ENCODE data around the gene CHCHD10.

Gene CHCHD10

DNA sequence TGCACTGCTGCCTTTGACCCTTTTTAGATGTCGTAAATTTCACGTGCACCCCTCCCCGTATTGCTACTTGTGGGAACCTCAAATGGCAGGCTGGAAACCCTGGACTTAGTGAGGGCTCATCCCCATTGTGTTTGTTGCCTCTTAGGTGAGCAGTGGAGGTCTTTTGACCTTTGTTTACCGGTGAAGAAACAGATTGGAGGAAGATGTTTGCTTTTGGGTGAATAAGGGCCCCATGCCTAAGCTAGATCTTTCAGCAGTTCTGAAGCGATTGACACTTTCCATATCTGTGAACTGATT lies 19.8 kb upstream of the CHCHD10 start:
- no peak for DNase-seq

DNA sequence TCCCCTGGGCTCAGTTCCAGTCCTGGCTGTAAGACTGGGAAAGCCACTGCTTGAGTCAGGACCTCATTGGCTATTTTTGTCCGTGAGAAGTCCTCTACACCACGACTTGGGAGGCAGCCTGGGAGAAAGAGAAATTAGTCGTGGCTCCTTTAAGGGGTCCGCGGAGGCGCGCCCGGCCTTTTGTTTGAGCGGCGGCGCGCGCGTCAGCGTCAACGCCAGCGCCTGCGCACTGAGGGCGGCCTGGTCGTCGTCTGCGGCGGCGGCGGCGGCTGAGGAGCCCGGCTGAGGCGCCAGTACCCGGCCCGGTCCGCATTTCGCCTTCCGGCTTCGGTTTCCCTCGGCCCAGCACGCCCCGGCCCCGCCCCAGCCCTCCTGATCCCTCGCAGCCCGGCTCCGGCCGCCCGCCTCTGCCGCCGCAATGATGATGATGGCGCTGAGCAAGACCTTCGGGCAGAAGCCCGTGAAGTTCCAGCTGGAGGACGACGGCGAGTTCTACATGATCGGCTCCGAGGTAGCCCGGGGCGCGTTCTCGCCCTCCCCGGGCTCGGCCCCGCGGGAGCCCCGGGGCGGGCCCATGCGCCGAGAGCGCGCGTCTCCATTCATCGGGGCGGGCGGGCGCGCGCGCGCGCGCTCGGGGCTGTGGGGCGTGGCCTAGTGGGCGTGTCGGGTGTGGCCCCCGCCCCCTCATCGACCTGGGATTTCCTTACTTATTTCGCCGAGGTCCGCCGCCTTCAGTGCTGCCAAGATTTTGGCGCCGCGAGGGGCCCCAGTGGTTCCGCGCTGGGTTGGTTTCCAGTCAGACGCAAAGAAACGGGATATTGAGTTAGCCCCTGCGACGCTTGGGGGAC lies 19.2 kb upstream of the CHCHD10 start, which contains the start of gene SMARCB1:
Gene SMARCB1, plus strand, starts transcription at position 215 of the 848 bp plus-strand sequence. Its CDS starts 204 bp downstream, at position 419.
- peak; percentile 94 for DNase-seq

- DNase-seq, result no peak
These were observed 18.5 kb upstream of the CHCHD10 start for GRCh38 chr22:23786261-23786710.

- no peak for DNase-seq
These were observed 16.5 kb upstream of the CHCHD10 start for GRCh38 chr22:23784215-23784732.

GRCh38 chr22:23783265-23784150 lies 15.7 kb upstream of the CHCHD10 start:
- DNase-seq, result no peak

DNA sequence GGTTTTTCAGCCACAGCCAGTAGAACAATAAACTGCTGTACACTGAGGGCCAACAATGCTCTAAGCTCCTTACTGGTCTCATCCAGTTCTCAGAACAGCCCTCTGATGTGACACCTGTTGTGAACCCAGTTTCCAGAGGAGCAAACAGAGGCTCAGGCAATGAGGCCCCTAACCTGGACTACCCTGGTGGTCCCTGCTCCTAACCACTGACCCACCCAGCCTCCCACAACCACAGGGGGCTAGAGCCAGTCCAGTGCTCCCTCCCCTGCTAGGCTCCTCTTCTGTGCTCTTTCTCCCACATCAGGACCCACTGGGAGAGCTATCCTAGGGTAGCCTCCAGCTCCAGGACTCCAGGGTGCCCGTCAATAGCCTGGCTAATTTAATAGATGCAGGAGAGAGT lies 14.9 kb upstream of the CHCHD10 start:
- DNase-seq, result no peak

GRCh38 chr22:23782252-23782651 lies 14.5 kb upstream of the CHCHD10 start:
- no peak for DNase-seq

- DNase-seq, result no peak
These were observed 13.9 kb upstream of the CHCHD10 start for GRCh38 chr22:23781511-23782183.

DNA sequence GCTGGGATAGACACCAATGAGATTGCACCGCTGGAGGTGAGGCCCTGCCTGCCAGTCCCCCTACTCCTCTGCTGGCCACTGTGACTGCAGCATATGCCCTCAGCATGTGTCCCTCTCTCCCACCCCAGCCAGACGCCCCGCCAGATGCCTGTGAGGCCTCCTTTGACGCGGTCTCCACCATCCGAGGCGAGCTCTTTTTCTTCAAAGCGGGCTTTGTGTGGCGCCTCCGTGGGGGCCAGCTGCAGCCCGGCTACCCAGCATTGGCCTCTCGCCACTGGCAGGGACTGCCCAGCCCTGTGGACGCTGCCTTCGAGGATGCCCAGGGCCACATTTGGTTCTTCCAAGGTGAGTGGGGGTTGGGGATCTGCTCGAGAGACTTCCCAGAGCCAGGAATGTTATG lies 13.3 kb upstream of the CHCHD10 start:
- no peak for DNase-seq

GRCh38 chr22:23780146-23780748 lies 12.5 kb upstream of the CHCHD10 start:
- DNase-seq, result no peak

- DNase-seq, result no peak
These were observed 12.0 kb upstream of the CHCHD10 start for GRCh38 chr22:23779731-23780130.

- DNase-seq, result no peak
These were observed 11.3 kb upstream of the CHCHD10 start for GRCh38 chr22:23779083-23779482.

DNA sequence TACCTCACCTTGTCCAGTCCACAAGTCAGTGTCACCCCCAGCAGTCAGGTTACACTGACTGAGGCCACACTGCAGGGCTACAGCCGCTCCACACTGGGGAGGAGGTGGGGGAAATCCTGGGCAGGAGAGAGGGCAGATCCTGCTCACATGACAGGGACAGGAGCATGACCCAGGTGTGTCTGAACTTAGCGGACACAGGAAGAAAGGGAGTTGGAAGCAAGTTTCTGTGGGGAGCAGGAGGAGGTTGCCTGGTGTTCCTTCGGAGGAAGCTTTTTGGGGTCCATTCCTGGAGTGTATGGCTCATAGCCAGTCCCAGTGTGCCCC lies 10.8 kb upstream of the CHCHD10 start:
- DNase-seq, result no peak

- no peak for DNase-seq
These were observed 10.2 kb upstream of the CHCHD10 start for GRCh38 chr22:23777776-23778576.

DNA sequence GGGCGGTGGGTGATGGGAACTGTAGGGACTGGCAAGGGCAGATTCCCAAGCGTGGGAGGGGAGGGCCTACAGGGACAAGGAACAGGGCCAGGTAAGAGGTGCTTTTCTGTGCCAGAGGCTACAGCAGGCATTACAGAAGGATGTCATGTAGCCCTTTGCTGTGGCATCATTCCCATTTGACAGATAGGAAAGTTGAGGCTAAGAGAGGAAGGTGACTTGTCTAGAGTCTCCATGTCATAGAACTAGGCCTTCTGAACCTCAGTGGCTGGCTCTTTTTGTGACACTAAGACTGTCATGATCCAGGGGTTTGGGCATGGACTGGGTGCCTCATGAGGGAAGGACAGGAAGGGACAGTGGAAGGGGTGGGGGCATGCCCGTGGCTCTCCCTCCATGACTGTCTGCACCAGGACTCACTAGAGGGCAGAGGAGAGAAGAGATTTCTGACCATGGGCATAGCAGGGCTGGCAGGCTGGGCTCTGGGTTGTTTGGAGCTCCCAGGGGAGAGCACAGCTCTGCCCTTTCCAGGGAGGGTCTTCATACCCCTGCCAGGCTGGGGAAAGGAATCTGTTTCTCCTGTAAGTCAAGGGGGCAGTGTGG lies 8.1 kb upstream of the CHCHD10 start:
- DNase-seq, result no peak

- peak; percentile 76 for DNase-seq
These were observed 7.2 kb upstream of the CHCHD10 start for GRCh38 chr22:23774922-23775436.

GRCh38 chr22:23774114-23774921 lies 6.5 kb upstream of the CHCHD10 start:
- no peak for DNase-seq

- no peak for DNase-seq
These were observed 5.8 kb upstream of the CHCHD10 start for GRCh38 chr22:23773483-23774113.

- peak; percentile 76 for DNase-seq
These were observed 5.1 kb upstream of the CHCHD10 start, which contains the start of gene MMP11 for GRCh38 chr22:23772649-23773473. TSS of gene MMP11 (plus strand) at chr22:23772849. CDS start at chr22:23772871, 22 bp downstream.

Data from femur (tissue), 1 donor.